Mesodermal cell (in vitro differentiated cells): ENCODE measurements around the gene ASB1.

Source experiments
- H3K27ac ChIP-seq: 2 replicates; pipeline ENCODE4 v1.7.0; 2013; ENCODE audit warnings: mild to moderate bottlenecking, low read depth, low read length, moderate library complexity; ENCODE audit not compliant: severe bottlenecking
- H3K36me3 ChIP-seq: 2 replicates; pipeline ENCODE4 v1.7.1; 2013; ENCODE audit warnings: mild to moderate bottlenecking, low read length, moderate library complexity; ENCODE audit not compliant: control insufficient read depth, insufficient read depth
- H3K4me1 ChIP-seq: one replicate; pipeline ENCODE4 v1.7.1; 2013; ENCODE audit warnings: mild to moderate bottlenecking, low read length; ENCODE audit not compliant: insufficient read depth, control insufficient read depth, poor library complexity, severe bottlenecking
- H3K4me3 ChIP-seq: 2 replicates; pipeline ENCODE4 v1.7.0; 2013; ENCODE audit warnings: low read length, control low read depth, mild to moderate bottlenecking; ENCODE audit not compliant: insufficient read depth, poor library complexity, severe bottlenecking; ENCODE audit errors: extremely low read depth
- H3K9me3 ChIP-seq: 2 replicates; pipeline ENCODE4 v1.7.1; 2013; ENCODE audit warnings: mild to moderate bottlenecking, low read length, moderate library complexity; ENCODE audit not compliant: control insufficient read depth
- WGBS, 2 experiments: methylation state at CpG; one replicate each; pipeline ENCODE4 v1.1.5; 2013; ENCODE audit warnings: missing lambda C conversion rate in 2 of 2; ENCODE audit not compliant: insufficient coverage in 2 of 2; 5-methylcytosine and 5-hydroxymethylcytosine counted together

The ASB1 gene

DNA sequence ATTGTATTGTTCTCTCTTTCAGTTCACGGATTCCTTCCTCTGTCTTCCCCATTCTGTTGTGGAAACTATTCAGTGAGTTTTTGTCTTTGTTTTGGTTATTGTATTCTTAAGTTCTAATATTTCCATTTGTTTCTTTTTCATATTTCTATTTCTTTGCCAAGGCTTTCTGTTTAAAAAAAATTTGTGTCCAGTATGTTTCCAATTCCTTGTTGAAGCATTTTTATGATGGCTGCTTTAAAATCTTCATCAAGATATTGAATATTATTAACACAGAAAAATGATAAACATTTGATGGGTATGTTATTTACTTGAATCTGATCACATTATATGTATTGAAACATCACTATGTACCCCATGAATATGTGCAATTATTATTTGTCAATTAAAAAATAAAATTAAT is 42.4 kb downstream of the ASB1 start:
- no peaks in the 10 kb centered on the region for H3K36me3 ChIP-seq
- no peaks in the 10 kb centered on the region for H3K9me3 ChIP-seq
- H3K27ac ChIP-seq, result no peak overlapping the region
- no CpG with 5 or more reads among the region's 1 CpG for WGBS, 2 experiments
- H3K4me1 ChIP-seq, result no peaks in the 10 kb centered on the region
- H3K4me3 ChIP-seq, result no peak overlapping the region

DNA sequence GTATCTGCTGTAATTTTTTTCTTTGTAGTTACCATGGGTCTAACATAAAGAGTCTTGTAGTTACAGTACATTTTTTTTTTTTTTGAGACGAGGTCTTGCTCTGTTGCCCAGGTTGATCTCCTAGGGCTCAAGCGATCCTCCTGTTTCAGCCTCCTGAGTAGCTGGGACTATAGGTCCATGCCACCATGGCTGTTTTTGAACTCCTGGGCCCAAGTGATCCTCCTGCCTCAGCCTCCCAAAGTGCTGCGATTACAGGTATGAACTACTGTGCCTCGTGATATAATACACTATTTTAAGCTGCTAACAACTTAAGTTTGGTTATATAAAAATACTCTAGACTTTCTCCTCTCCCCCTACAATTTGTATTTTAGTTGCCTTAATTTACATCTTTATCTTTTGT is 46.3 kb downstream of the ASB1 start:
- H3K36me3 ChIP-seq, result no peaks in the 10 kb centered on the region
- 100% methylated on average over 1 of the region's 4 CpGs for WGBS, 2 experiments
- peaks cover 4% of the 10 kb centered on the region for H3K9me3 ChIP-seq
- no peaks in the 10 kb centered on the region for H3K4me1 ChIP-seq
- H3K4me3 ChIP-seq, result no peak overlapping the region
- no peak overlapping the region for H3K27ac ChIP-seq

- no CpG with 5 or more reads among the region's 1 CpG for WGBS, 2 experiments
- H3K27ac ChIP-seq, result no peak overlapping the region
- H3K4me1 ChIP-seq, result no peaks in the 10 kb centered on the region
- H3K9me3 ChIP-seq, result peaks cover 4% of the 10 kb centered on the region
- no peaks in the 10 kb centered on the region for H3K36me3 ChIP-seq
- H3K4me3 ChIP-seq, result no peak overlapping the region
These were observed 46.8 kb downstream of the ASB1 start for GRCh38 chr2:238473523-238473922.

DNA sequence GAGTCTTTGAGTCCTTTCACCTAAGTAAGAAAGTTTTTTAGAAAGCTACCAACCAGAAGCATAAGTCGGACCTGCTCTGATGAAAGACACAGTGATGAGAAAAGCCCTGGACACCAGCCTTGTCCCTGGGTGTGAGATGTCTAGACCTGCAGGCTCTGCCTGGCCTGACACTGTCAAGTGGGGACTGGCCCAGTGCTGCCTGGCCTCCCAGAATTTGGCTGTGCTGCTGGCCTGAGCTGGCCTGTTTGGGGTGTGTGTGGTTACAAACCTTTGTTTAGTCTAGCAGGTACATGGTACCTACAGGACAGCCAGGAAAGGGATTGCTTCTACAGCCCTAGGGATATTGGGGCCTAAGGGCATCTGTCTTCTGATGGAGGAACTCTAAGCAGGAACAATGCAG is 48.3 kb downstream of the ASB1 start:
- Histone ChIP-seq H3K27ac (no peak overlapping the region), H3K9me3 (peaks cover 4% of the 10 kb centered on the region), H3K4me3 (no peak overlapping the region), H3K4me1 (no peaks in the 10 kb centered on the region), H3K36me3 (no peaks in the 10 kb centered on the region)
- 100% methylated on average over 1 of the region's 1 CpG for WGBS, 2 experiments

- peaks cover 4% of the 10 kb centered on the region for H3K9me3 ChIP-seq
- no peak overlapping the region for H3K27ac ChIP-seq
- no CpG with 5 or more reads among the region's 1 CpG for WGBS, 2 experiments
- no peaks in the 10 kb centered on the region for H3K36me3 ChIP-seq
- H3K4me1 ChIP-seq, result no peaks in the 10 kb centered on the region
- H3K4me3 ChIP-seq, result no peak overlapping the region
These were observed 48.8 kb downstream of the ASB1 start for GRCh38 chr2:238475566-238475965.

DNA sequence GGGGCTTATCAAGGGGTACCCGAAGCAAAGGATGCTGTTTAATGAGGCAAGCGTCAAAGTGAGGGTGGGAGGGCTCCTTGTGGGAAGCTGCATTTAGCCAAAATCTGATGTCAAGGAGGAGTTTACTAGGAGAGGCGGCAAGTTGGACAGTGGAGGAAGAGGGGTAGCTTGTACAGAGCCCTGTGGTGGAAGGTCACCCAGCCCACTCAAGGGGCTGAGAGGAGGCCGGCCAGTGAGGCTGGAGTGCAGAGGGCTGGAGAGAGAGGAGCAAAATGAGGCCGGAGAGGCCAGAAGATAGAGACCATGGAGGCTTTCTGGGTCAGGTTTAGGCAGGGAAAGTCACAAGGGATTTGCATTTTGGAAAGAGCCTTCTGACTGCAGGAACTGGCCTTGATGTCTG is 49.5 kb downstream of the ASB1 start:
- Histone ChIP-seq H3K9me3 (peaks cover 4% of the 10 kb centered on the region), H3K4me1 (no peaks in the 10 kb centered on the region), H3K4me3 (no peak overlapping the region), H3K36me3 (no peaks in the 10 kb centered on the region), H3K27ac (no peak overlapping the region)
- 92% methylated on average over 3 to 5 of the region's 5 CpGs for WGBS, 2 experiments

DNA sequence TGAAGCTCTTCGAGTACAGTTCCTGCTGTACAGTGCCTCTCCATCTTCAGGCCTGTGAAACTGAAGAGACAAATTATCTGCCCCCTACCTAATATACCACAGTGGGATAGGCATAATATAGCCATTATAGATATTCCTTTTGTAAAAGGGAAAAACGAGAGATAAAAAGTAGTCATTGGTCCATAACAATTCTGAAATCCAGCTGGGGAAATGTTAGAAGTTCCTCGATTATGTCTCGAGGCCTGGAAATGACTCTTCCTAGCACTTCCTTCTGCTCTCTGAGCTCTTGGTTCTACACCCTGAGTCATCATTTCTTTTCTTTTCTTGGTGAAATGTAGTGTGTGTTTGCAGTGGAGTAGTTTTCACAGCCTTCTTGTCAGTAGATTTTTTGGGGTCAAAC is 51.5 kb downstream of the ASB1 start:
- H3K9me3 ChIP-seq, result peaks cover 4% of the 10 kb centered on the region
- H3K4me3 ChIP-seq, result no peak overlapping the region
- H3K4me1 ChIP-seq, result no peaks in the 10 kb centered on the region
- no peak overlapping the region for H3K27ac ChIP-seq
- WGBS, 2 experiments, result 89 to 100% methylated on average over 3 to 4 of the region's 4 CpGs
- no peaks in the 10 kb centered on the region for H3K36me3 ChIP-seq

GRCh38 chr2:238479847-238480246 is 53.1 kb downstream of the ASB1 start:
- H3K27ac ChIP-seq, result no peak overlapping the region
- H3K36me3 ChIP-seq, result no peaks in the 10 kb centered on the region
- no peak overlapping the region for H3K4me3 ChIP-seq
- WGBS, 2 experiments, result no CpG with 5 or more reads among the region's 1 CpG
- H3K4me1 ChIP-seq, result no peaks in the 10 kb centered on the region
- peaks cover 4% of the 10 kb centered on the region for H3K9me3 ChIP-seq

DNA sequence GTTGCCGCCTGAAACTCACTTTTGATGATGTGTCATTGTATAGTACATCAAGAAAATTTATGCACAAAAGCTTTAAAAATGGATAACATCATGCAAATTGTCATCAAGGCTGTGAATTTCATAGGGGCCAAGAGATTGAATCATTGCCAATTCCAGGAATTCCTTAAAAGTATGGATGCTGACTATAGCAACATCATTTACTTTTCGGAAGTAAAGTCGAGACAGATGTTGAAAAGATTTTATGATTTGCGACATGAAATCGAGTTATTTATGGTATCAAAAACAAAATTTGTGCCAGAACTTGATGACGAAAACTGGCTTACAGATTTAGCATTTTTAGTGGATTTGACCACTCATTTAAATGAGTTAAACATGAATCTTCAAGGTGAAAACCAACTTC is 56.3 kb downstream of the ASB1 start:
- Histone ChIP-seq H3K27ac (no peak overlapping the region), H3K9me3 (no peaks in the 10 kb centered on the region), H3K36me3 (no peaks in the 10 kb centered on the region), H3K4me1 (no peaks in the 10 kb centered on the region), H3K4me3 (no peak overlapping the region)
- WGBS, 2 experiments, result 87 to 89% methylated on average over 5 of the region's 6 CpGs

- 86 to 96% methylated on average over 4 to 6 of the region's 8 CpGs for WGBS, 2 experiments
- H3K4me1 ChIP-seq, result no peaks in the 10 kb centered on the region
- no peak overlapping the region for H3K27ac ChIP-seq
These were observed 56.9 kb downstream of the ASB1 start for GRCh38 chr2:238483656-238484055.

DNA sequence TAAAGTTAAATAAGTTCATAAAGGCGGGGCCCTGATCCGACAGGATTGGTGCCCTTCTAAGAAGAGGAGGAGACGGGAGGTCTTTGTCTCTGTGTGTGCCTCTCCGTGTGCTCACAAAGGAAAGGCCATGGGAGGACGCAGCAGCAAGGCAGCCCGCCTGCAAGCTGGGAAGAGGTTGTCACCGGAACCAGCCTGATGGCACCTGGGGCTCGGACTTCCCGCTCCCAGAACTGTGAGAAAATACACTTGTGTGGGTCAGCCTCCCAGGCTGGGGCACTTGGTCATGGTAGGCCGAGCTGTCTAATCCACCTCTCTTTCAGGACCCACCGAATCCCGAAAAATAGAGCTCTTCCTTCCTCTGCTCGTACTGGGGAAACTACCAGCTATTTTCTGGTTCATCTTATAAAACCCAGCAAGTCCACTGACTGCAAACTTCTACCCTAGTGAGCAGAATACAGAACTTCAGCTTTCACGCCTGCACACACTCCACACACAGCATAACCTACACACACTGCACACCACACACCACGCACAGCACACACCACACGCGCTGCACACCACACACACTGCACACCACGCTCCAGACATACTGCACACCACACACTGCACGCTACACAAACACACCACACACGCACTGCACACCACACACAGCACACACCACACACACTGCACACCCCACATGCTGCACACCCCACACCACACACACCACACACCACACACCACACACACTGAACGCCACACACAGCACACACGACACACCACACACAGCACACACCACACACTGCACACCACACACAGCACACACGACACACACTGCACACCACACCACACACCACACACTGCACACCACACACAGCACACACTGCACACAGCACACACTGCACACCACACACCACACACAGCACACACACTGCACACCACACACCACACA is 58.1 kb downstream of the ASB1 start:
- H3K36me3 ChIP-seq, result no peaks in the 10 kb centered on the region
- H3K4me3 ChIP-seq, result no peak overlapping the region
- H3K27ac ChIP-seq, result no peak overlapping the region
- WGBS, 2 experiments, result 83 to 94% methylated on average over 15 to 22 of the region's 23 CpGs
- H3K4me1 ChIP-seq, result no peaks in the 10 kb centered on the region
- no peaks in the 10 kb centered on the region for H3K9me3 ChIP-seq

More at GRCh38 chr2:238483656-238484055, 56.9 kb downstream of the ASB1 start:
- Histone ChIP-seq H3K4me3 (no peak overlapping the region), H3K36me3 (no peaks in the 10 kb centered on the region), H3K9me3 (no peaks in the 10 kb centered on the region)
